Activated T-helper 1 cell treated with anti-CD3 and anti-CD28 coated beads, Interleukin-12 subunit alpha, Interleukin-12 subunit beta, Interleukin-2, Interleukin-4 antibody, amounts not matched to agents 30 ng/mL and 10 ng/mL and 1 ng/mL, durations not matched to agents 14 hours and 24 hours and 36 hours (primary cell): ENCODE results near the gene DMD. TPM values are rescaled to one million over a fixed set of nuclear protein-coding genes. Genes with fewer than 3 reads are reported as not detected.
A peak's percentile ranks its signal among the peaks of the same experiment; 100 is the strongest.

ENCODE experiments used
- DNase-seq: peaks from one replicate; pipeline ENCODE4 v3.0.0; 2021; ENCODE audit warnings: low spot score
- H3K27ac Mint-ChIP-seq: one replicate; pipeline ENCODE4 v1.8.0; 2021; ENCODE audit warnings: mild to moderate bottlenecking, mixed read lengths
- H3K27me3 Mint-ChIP-seq: one replicate; pipeline ENCODE4 v1.8.0; 2022; ENCODE audit warnings: mild to moderate bottlenecking, moderate library complexity, mixed read lengths; ENCODE audit not compliant: insufficient read depth
- H3K36me3 Mint-ChIP-seq: one replicate; pipeline ENCODE4 v1.8.0; 2021; ENCODE audit warnings: low read depth, mixed read lengths
- H3K4me1 Mint-ChIP-seq: one replicate; pipeline ENCODE4 v1.8.0; 2021; ENCODE audit warnings: low read depth, mixed read lengths
- H3K4me3 Mint-ChIP-seq: one replicate; pipeline ENCODE4 v1.8.0; 2021; ENCODE audit warnings: mild to moderate bottlenecking, moderate library complexity, mixed read lengths
- H3K9me3 Mint-ChIP-seq: one replicate; pipeline ENCODE4 v1.8.0; 2021; ENCODE audit warnings: mixed read lengths
- intact Hi-C: fragments of 100-400 bp; cut with micrococcal nuclease; formaldehyde crosslinking; loops from one replicate; pipeline ENCODE4 v1.15.1; 2024
- total RNA-seq: library from RNA; stranded (reverse); gene quantifications from 2 replicates; pipeline ENCODE4 v1.2.3, GENCODE V29; 2022

DMD gene
- total RNA-seq, 1 donor from 2014 or later: 12.8 TPM

DNA sequence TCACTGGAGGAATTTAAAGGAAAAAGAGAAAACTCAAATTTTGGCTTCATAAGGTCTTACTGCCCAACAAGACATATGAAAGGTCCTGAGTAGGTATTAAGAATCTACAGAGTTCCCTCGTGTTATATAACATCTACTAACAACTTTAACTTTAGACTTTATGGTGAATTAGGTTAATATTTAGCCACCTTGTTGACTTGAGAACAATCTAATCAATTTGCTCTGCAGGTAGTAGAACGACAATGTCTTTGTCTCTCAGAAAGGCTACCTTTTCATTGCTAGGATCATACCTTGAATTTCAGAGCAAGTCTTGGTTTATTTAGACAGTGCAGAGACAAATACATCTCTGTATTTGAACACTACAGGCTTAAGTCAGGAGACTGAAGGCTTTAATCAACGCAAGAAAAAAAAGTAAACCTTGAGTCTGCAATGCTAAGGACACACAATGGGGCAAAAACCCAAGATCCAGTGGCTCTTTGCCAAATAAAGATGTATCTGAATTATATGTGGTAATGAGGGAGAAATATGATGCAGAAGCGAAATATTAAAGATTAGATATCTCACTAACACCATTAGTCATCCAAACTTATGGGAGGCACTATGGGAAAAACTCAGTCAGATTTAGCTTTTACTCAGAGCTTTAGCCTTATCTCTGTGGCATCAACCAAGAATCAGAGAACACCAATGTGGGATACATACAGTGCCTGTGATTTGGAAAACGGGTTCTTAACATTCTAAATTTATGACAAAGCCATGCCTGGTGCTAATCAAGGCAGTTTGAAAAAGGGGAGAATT, 2045.9 kb downstream of the DMD start:
- Mint-ChIP-seq H3K4me1 (no peaks in the 10 kb centered on the region), H3K27me3 (peaks cover 2% of the 10 kb centered on the region)

DNA sequence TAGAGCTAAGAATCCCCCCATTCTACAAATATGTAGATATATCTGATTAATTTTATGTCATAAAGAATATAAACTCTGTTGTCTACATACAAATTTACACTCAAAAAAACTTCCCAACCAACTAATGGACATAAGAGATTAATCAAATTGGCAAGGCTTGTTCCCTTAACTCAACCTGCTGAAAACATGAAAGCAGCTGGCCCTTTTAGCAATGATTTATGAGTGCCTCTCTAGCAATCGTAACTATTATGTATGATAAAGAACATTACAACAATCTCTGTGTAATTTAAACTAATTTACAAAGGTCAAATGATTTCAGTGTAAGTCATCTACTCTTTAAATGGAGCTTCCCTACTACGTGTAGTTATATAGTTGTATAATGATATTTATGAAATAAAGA, 2056.4 kb downstream of the DMD start:
- Mint-ChIP-seq H3K36me3 (peaks cover 10% of the 10 kb centered on the region), H3K27ac (no peak overlapping the region), H3K9me3 (no peaks in the 10 kb centered on the region), H3K4me3 (no peak overlapping the region), H3K27me3 (no peaks in the 10 kb centered on the region), H3K4me1 (peaks cover 4% of the 10 kb centered on the region)
- intact Hi-C loops: no loop called here
- no peak for DNase-seq

More for the DNA sequence above, 2045.9 kb downstream of the DMD start:
- no peak overlapping the region for H3K27ac Mint-ChIP-seq
- peaks cover 25% of the 10 kb centered on the region for H3K36me3 Mint-ChIP-seq
- intact Hi-C loops: no loop called here
- DNase-seq: no peak
- H3K9me3 Mint-ChIP-seq: peaks cover 13% of the 10 kb centered on the region
- H3K4me3 Mint-ChIP-seq: no peak overlapping the region

DNA sequence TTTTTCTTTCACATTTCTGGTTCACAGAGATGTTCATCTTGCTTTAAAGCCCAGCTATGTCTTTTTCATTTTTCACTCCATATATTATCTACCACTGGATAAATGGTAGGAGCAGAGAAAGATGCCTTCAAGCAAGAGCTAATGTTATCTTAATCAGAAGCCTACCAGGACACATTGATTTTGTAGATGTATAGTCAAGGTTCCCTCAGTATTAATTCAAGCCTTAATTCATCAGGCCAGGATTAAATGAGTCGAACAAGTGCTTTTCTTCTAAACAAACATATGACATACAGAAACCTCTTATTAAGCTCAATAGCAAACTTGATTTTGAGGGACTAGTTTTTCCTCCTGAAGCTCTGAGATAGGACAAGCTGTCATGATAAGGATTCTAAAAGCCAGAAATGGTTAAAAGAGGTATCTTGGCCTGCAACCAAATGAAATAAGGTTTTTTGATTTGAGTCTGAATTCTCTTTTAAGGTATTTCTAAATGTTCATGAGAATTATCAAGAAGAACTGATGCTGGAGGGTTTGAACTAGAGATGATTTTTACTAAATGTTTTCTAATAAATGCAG, 2057.8 kb downstream of the DMD start:
- H3K36me3 Mint-ChIP-seq: peaks cover 7% of the 10 kb centered on the region
- no peaks in the 10 kb centered on the region for H3K27me3 Mint-ChIP-seq
- peaks cover 4% of the 10 kb centered on the region for H3K4me1 Mint-ChIP-seq
- H3K9me3 Mint-ChIP-seq: no peaks in the 10 kb centered on the region
- intact Hi-C loops: no loop called here
- H3K4me3 Mint-ChIP-seq: no peak overlapping the region
- no peak for DNase-seq
- no peak overlapping the region for H3K27ac Mint-ChIP-seq

DNA sequence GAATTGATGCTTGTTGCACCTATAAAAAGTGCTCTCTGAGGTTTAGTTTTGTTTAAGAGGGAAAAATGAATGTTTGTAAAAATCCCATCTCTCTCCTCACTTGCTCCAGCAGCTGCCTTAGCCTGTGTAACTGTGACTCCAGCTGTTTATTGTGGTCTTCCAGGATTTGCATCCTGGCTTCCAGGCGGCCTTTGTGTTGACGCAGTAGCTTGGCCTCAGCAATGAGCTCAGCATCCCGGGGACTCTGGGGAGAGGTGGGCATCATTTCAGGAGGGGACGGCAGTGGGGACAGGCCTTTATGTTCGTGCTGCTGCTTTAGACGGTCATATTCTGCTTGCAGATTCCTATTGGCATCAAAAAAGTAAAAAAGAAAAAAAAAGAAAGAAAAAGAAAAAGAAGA, 2064.2 kb downstream of the DMD start:
- H3K36me3 Mint-ChIP-seq: peaks cover 20% of the 10 kb centered on the region
- H3K4me3 Mint-ChIP-seq: no peak overlapping the region
- H3K4me1 Mint-ChIP-seq: peaks cover 4% of the 10 kb centered on the region
- DNase-seq: no peak
- H3K9me3 Mint-ChIP-seq: peaks cover 6% of the 10 kb centered on the region
- no peak overlapping the region for H3K27ac Mint-ChIP-seq
- H3K27me3 Mint-ChIP-seq: no peaks in the 10 kb centered on the region
- intact Hi-C loops: no loop called here

DNA sequence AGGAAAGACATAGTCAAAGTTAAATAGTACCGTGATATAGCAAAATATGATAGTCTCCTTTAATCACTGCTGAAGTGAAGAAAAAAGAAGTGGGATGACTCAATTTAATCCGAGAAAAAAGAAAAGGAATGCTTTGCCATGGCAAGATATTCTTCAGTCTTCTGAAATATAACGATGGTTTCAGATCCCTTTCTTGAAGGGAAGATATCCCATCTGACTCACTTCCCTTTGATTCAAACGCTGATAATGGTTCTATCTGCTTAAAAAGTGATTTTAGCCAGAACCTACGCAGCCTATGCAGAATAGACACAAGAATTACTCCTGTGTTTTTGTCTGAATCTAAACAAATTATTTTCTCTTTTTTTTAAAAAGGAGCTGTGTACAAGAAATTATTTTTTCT, 2071.4 kb downstream of the DMD start:
- intact Hi-C loops: loop anchor here (5.0 to 10.0 kb wide), 2 partner anchors 37 to 165 kb away; no protein-coding TSS in a partner anchor
- Mint-ChIP-seq H3K27me3 (no peaks in the 10 kb centered on the region), H3K4me3 (no peak overlapping the region), H3K27ac (no peak overlapping the region), H3K9me3 (peaks cover 15% of the 10 kb centered on the region), H3K36me3 (peaks cover 32% of the 10 kb centered on the region), H3K4me1 (peaks cover 15% of the 10 kb centered on the region)
- no peak for DNase-seq

DNA sequence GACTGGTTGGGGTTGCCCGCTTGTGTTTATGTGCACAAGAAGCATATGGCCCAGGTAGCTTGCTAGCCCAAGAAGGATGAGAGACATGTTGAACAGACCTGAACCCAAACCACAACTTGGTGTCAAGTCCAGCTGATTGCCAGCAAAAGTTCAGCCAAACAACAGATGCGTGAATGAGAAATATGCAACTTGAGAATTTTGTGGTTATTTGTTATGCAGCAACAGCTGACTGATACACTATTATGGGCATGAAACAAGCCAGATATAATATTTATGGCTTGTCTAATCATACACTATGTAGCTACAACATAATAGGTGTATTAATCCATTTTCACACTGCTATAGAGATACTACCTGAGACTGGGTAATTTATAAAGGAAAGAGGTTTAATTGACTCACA, 2073.2 kb downstream of the DMD start:
- intact Hi-C loops: loop anchor here (5.0 to 10.0 kb wide), 2 partner anchors 39 to 163 kb away; no protein-coding TSS in a partner anchor

DNA sequence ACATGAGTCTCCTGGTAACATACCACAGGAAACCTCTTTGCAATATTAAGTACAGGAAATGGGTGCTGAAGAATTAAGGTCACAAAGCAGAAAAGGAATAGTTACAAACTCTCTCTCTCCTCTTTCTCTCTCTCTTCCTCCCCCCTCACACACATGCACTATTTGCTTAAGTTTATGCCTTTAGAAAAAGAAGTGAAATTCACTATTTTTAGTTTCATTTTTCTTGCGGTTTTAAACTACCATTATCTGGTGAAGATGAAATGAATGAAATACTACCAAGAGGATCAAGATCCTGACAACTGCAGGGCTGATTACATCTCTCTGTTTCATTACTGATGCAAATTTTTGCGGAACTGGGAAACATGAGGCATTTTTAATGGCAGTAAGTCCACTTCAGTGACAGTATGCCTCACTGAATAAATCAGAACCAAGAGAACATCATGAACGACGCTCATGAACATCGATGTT, 2075.2 kb downstream of the DMD start:
- H3K4me3 Mint-ChIP-seq: peak overlapping the region; percentile 48
- intact Hi-C loops: loop anchor here (1.0 to 10.0 kb wide), 4 partner anchors 37 to 161 kb away; no protein-coding TSS in a partner anchor
- H3K9me3 Mint-ChIP-seq: peaks cover 6% of the 10 kb centered on the region
- no peaks in the 10 kb centered on the region for H3K27me3 Mint-ChIP-seq
- peaks cover 23% of the 10 kb centered on the region for H3K4me1 Mint-ChIP-seq
- H3K27ac Mint-ChIP-seq: peak overlapping the region; percentile 79
- H3K36me3 Mint-ChIP-seq: peaks cover 23% of the 10 kb centered on the region
- DNase-seq: no peak

More for the DNA sequence above, 2073.2 kb downstream of the DMD start:
- Mint-ChIP-seq H3K4me1 (peaks cover 15% of the 10 kb centered on the region), H3K36me3 (peaks cover 21% of the 10 kb centered on the region), H3K27me3 (no peaks in the 10 kb centered on the region), H3K27ac (no peak overlapping the region), H3K4me3 (no peak overlapping the region), H3K9me3 (peaks cover 9% of the 10 kb centered on the region)
- DNase-seq: no peak

DNA sequence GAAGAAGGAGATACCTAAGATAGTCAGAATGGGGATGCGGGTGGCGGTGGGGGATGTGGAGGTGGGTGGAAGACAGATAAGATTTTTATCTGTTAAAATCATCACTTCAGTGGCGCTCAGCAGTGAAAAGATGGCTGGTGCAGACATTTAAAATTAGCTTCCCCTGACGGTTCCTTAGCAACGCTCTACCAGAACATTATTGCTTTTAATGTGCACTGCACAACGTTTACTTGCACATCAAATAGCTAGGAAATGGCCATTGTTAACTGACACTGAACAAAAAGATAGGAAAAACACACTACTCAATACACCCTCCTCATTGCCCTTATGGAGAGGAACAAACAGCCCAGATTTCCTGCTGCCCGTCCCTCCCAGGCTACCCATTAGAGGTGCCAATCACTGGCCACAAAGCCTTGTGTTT, 2078.5 kb downstream of the DMD start:
- intact Hi-C loops: loop anchor here (1.0 to 10.0 kb wide), 2 partner anchors 11 to 158 kb away; no protein-coding TSS in a partner anchor
- H3K4me1 Mint-ChIP-seq: peaks cover 21% of the 10 kb centered on the region
- H3K27me3 Mint-ChIP-seq: no peaks in the 10 kb centered on the region
- no peak overlapping the region for H3K4me3 Mint-ChIP-seq
- DNase-seq: no peak
- no peak overlapping the region for H3K27ac Mint-ChIP-seq
- H3K36me3 Mint-ChIP-seq: peaks cover 18% of the 10 kb centered on the region
- H3K9me3 Mint-ChIP-seq: peaks cover 8% of the 10 kb centered on the region

DNA sequence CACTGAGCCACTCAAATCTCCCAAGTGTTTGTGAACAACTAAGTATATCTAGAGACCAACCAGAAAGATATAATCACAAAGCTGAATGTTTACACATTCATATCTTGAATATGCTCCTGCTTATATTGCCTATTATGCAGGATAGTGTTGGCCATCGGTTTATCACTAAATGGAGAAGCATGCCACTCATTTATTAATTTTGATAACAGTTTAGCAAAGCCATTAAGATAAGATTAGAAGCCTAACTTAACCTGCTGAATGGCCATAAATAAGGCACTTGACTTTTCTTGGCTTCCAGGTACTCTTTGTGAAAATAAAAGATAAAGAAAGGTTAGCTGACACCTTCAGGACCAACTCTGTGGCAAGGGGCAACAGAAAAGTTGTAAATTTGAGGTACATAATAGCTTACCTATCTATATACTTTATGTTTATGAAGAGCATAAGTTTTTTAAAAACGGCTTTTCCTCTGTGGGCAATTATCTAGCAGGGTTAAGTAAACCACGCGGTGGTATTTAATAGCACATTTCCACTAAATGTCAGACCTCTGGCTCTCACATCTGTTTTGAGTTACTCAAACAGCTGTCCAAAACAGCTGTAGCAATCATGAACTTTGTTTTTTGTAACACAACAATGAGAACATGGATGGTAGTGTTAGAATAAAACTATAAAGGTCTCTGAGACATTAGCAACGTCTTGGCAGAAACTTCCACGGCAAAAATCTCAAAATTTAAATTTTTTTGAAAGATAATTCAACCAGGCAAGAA, 2080.7 kb downstream of the DMD start:
- intact Hi-C loops: loop anchor here (10.0 kb wide), 1 partner anchor 156 kb away; no protein-coding TSS in a partner anchor
- Mint-ChIP-seq H3K4me1 (peaks cover 8% of the 10 kb centered on the region), H3K36me3 (peaks cover 20% of the 10 kb centered on the region), H3K9me3 (peaks cover 11% of the 10 kb centered on the region), H3K27me3 (no peaks in the 10 kb centered on the region), H3K27ac (no peak overlapping the region), H3K4me3 (no peak overlapping the region)
- no peak for DNase-seq

DNA sequence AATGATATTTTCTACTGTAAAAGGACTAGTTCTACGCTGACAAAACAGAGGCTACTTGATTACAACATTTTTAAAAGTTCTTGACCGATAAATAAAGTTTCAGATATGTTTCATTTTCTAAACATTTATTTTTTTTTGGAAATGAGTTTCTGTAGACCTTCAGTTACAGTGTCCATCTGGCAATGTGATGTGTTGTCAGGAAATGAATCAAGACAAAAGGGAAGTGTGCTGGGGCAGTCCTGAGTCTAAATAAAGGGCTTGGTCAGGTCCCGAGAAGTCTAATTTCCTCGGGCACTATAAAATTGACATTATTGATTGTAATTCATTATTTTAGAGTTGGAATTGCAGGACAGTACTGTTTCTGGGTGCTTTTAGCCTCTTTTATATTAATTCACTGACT, 2082.5 kb downstream of the DMD start:
- no peaks in the 10 kb centered on the region for H3K27me3 Mint-ChIP-seq
- peaks cover 20% of the 10 kb centered on the region for H3K36me3 Mint-ChIP-seq
- no peak for DNase-seq
- H3K27ac Mint-ChIP-seq: no peak overlapping the region
- peaks cover 7% of the 10 kb centered on the region for H3K4me1 Mint-ChIP-seq
- H3K4me3 Mint-ChIP-seq: no peak overlapping the region
- peaks cover 11% of the 10 kb centered on the region for H3K9me3 Mint-ChIP-seq
- intact Hi-C loops: no loop called here

DNA sequence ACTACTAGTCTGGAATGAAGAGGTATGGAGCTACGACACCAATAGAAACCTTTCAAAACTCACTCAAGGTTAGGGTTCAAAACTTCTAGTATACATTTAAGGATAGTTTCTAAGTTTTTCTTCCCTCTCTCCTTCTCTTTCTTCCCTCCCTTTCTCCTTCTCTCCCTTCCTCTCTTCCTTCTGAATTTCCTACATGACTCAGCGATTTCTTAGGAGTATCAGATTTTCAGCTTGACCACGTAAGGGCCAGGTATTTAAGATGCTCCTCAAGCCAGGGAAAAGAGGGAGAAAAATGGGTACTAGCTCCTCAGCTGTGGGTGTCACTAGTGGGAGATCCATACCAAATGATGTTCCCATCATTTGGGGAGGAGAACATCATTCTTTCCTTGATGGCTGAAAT, 2083.6 kb downstream of the DMD start:
- intact Hi-C loops: no loop called here
- H3K9me3 Mint-ChIP-seq: peaks cover 11% of the 10 kb centered on the region
- no peak for DNase-seq
- no peak overlapping the region for H3K27ac Mint-ChIP-seq
- no peak overlapping the region for H3K4me3 Mint-ChIP-seq
- H3K36me3 Mint-ChIP-seq: peaks cover 18% of the 10 kb centered on the region
- peaks cover 5% of the 10 kb centered on the region for H3K4me1 Mint-ChIP-seq
- peaks cover 1% of the 10 kb centered on the region for H3K27me3 Mint-ChIP-seq

DNA sequence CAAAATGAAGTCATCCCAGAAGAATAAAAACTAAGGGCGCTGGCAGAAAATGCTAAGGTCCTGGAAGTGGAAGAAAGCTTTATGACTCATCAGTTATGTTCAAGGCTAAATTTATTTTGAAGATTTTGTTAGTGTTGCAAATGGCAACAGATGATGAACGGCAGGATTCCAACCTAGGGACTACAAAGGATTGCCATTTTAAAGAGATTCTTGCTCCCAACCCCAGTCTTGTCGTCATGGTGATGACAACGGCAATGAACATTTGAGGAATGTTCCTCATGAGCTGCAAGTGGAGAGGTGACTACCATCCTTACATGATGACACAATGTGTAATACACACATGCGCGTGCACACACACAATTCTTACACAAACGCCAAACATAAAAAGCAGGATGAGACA, 2085.1 kb downstream of the DMD start:
- Mint-ChIP-seq H3K36me3 (peaks cover 12% of the 10 kb centered on the region), H3K9me3 (peaks cover 11% of the 10 kb centered on the region), H3K27ac (no peak overlapping the region), H3K27me3 (peaks cover 1% of the 10 kb centered on the region), H3K4me1 (no peaks in the 10 kb centered on the region), H3K4me3 (no peak overlapping the region)
- no peak for DNase-seq
- intact Hi-C loops: no loop called here
